SK-N-SH (cell line): Measurements from ENCODE around the gene EPB41L1.

Experiments
- EP300 ChIP-seq, 2 experiments: IDR thresholded peaks; 2 replicates each; pipeline versions ENCODE4 v1.4.0 to v1.6.1; 2012; ENCODE audit warnings: borderline replicate concordance in 1 of 2, low read depth in 1 of 2, low read length in 1 of 2
- GABPA ChIP-seq: IDR thresholded peaks from 2 replicates; pipeline ENCODE4 v1.4.0; 2012; ENCODE audit warnings: low read depth, mild to moderate bottlenecking
- GATA2 ChIP-seq: sonication (generic); formaldehyde crosslinking; IDR thresholded peaks from 2 replicates; pipeline ENCODE4 v1.5.0; 2020; ENCODE audit warnings: mild to moderate bottlenecking, missing genetic modification reagents
- POLR2AphosphoS5 ChIP-seq: IDR thresholded peaks from 2 replicates; pipeline ENCODE4 v1.6.1; 2012; ENCODE audit warnings: low read depth, low read length
- RFX5 ChIP-seq: IDR thresholded peaks from 2 replicates; pipeline ENCODE4 v1.6.1; 2012; ENCODE audit warnings: mild to moderate bottlenecking, improper control_type of control experiment, low read length
- SMC3 ChIP-seq: IDR thresholded peaks from 2 replicates; pipeline ENCODE4 v1.6.1; 2012; ENCODE audit warnings: low read depth, low read length, improper control_type of control experiment
- TAF1 ChIP-seq: IDR thresholded peaks from 2 replicates; pipeline ENCODE4 v1.6.1; 2012; ENCODE audit warnings: low read depth, mild to moderate bottlenecking, low read length, moderate library complexity, borderline replicate concordance
- YY1 ChIP-seq: IDR thresholded peaks from 2 replicates; pipeline ENCODE4 v1.4.0; 2012; ENCODE audit warnings: low read depth, mild to moderate bottlenecking
- TF ChIP-seq, protein P1 (sequence below): fragments of 200-600 bp; sonication (generic); IDR thresholded peaks from 2 replicates; pipeline ENCODE4 v1.6.1; 2017; ENCODE audit warnings: antibody characterized with exemption, mild to moderate bottlenecking, moderate library complexity
- TF ChIP-seq, protein P2 (sequence below): IDR thresholded peaks from 2 replicates; pipeline ENCODE4 v1.4.0; 2012; ENCODE audit warnings: low read depth, borderline replicate concordance
- TF ChIP-seq, protein P3 (sequence below): IDR thresholded peaks from 2 replicates; pipeline ENCODE4 v1.4.0; 2012; ENCODE audit warnings: low read depth, borderline replicate concordance

GRCh38 chr20:36215778-36216177 lies 61.2 kb downstream of the EPB41L1 start:
- no peak for TF ChIP-seq RFX5
- TF ChIP-seq GABPA, result no peak
- TF ChIP-seq, protein P1, sequence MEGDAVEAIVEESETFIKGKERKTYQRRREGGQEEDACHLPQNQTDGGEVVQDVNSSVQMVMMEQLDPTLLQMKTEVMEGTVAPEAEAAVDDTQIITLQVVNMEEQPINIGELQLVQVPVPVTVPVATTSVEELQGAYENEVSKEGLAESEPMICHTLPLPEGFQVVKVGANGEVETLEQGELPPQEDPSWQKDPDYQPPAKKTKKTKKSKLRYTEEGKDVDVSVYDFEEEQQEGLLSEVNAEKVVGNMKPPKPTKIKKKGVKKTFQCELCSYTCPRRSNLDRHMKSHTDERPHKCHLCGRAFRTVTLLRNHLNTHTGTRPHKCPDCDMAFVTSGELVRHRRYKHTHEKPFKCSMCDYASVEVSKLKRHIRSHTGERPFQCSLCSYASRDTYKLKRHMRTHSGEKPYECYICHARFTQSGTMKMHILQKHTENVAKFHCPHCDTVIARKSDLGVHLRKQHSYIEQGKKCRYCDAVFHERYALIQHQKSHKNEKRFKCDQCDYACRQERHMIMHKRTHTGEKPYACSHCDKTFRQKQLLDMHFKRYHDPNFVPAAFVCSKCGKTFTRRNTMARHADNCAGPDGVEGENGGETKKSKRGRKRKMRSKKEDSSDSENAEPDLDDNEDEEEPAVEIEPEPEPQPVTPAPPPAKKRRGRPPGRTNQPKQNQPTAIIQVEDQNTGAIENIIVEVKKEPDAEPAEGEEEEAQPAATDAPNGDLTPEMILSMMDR, result no peak
- TF ChIP-seq POLR2AphosphoS5, result no peak
- no peak for TF ChIP-seq GATA2 (CRISPR knock-in tag)
- TF ChIP-seq YY1, result no peak
- TF ChIP-seq EP300 (IDR thresholded peaks at IDR 0.05; ENCODE audit: borderline replicate concordance in 1 of 2, low read depth in 1 of 2, low read length in 1 of 2), result no peak
- no peak for TF ChIP-seq TAF1
- TF ChIP-seq, protein P2, sequence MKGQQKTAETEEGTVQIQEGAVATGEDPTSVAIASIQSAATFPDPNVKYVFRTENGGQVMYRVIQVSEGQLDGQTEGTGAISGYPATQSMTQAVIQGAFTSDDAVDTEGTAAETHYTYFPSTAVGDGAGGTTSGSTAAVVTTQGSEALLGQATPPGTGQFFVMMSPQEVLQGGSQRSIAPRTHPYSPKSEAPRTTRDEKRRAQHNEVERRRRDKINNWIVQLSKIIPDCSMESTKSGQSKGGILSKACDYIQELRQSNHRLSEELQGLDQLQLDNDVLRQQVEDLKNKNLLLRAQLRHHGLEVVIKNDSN, result no peak
- TF ChIP-seq SMC3, result no peak
- TF ChIP-seq, protein P3, sequence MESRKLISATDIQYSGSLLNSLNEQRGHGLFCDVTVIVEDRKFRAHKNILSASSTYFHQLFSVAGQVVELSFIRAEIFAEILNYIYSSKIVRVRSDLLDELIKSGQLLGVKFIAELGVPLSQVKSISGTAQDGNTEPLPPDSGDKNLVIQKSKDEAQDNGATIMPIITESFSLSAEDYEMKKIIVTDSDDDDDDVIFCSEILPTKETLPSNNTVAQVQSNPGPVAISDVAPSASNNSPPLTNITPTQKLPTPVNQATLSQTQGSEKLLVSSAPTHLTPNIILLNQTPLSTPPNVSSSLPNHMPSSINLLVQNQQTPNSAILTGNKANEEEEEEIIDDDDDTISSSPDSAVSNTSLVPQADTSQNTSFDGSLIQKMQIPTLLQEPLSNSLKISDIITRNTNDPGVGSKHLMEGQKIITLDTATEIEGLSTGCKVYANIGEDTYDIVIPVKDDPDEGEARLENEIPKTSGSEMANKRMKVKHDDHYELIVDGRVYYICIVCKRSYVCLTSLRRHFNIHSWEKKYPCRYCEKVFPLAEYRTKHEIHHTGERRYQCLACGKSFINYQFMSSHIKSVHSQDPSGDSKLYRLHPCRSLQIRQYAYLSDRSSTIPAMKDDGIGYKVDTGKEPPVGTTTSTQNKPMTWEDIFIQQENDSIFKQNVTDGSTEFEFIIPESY, result no peak
